Inflammatory macrophage treated with lipopolysaccharide for 4 hours (primary cell): Measurements from ENCODE around the gene PTPRJ.
"Not testable (repeated sequence)": the region's sequence is repeated elsewhere in the genome, so short reads cannot be mapped to it uniquely, and the experiment has no call there.

Source experiments
- DNase-seq: peaks from one replicate; pipeline ENCODE4 v3.0.0-alpha.2; 2020

PTPRJ gene

DNA sequence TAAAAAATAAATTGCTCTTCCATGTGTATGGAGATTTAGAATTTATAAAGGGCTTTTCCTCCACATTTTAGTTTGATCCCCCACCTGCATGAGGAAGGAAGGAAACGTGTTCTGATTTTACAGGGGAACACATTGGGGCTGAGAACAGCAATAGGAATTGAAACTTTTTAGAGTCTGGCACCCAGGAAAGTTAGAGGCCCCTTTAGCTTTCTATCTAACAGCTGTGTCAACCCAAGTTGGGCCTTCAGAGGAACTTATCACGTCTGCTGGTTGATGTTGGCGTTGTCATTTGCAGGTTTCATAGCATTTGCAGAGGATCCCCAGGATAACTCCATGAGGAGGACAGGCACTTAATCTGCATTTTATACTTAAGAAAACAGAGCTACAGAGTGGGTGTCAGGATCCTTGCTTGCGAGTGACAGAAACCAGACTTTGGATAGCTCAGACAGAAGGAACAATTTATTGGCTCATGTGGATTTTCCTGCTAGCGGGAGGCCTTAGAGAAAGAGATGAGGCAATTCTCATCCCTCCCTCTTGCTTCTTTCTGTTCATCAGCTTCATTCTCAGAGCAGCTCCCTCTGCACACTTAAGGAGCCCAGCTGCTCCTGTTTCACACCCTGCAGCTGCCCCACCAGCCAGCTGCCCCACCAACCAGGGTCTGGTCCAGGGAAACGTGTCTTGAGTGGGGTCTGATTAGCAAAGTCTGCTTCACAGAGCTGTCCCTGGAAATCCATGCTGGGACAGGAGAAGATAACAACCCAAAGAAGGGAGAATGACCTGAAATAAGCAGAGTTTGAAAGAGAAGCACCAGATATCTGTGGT, 143.8 kb downstream of the PTPRJ start:
- DNase-seq: no peak

- no peak for DNase-seq
Observed at GRCh38 chr11:48124880-48125279, 144.5 kb downstream of the PTPRJ start.

- no peak for DNase-seq
Observed at GRCh38 chr11:48125866-48126265, 145.5 kb downstream of the PTPRJ start.

- no peak for DNase-seq
Observed at GRCh38 chr11:48127521-48128183, 147.3 kb downstream of the PTPRJ start.

GRCh38 chr11:48129697-48130395, 149.5 kb downstream of the PTPRJ start:
- DNase-seq: no peak

GRCh38 chr11:48134221-48134922, 154.0 kb downstream of the PTPRJ start:
- DNase-seq: no peak

- no peak for DNase-seq
Observed at GRCh38 chr11:48138222-48138621, 157.9 kb downstream of the PTPRJ start.

DNA sequence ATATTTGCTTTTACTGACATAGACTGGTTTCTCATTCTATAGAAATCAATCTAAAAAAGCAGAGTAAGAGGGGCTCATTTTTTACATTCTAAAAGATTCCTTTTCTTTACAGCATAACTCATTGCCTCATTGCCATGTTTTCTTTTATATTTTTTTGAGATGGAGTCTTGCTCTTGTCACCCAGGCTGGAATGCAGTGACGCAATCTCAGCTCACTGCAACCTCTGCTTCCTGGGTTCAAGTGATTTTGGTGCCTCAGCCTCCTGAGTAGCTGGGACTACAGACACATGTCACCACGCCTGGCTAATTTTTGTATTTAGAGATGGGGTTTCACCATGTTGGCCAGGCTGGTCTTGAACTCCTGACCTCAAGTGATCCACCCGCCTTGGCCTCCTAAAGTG, 159.5 kb downstream of the PTPRJ start:
- not testable (repeated sequence) for DNase-seq

GRCh38 chr11:48141475-48142122, 161.2 kb downstream of the PTPRJ start:
- no peak for DNase-seq

GRCh38 chr11:48142889-48143288, 162.5 kb downstream of the PTPRJ start:
- DNase-seq: no peak

DNA sequence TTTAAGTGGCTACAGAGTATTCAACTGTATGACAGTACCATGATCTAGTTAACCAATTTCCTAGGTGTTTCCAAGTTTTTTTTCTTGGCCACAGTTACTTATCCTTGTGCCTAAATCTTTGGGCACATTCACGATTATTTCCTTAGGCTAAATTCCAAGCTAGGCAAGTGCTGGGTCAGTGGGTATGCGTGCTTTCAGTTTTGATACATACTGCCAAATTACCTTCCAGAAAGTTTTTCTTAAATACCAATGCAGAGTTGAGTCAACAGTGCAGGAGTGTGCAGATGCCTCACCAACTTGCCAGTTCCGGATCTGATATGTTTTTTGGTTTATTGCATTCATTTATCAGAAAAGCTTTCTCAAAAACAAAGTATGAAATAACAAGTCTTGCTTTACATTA, 168.4 kb downstream of the PTPRJ start:
- DNase-seq: no peak

DNA sequence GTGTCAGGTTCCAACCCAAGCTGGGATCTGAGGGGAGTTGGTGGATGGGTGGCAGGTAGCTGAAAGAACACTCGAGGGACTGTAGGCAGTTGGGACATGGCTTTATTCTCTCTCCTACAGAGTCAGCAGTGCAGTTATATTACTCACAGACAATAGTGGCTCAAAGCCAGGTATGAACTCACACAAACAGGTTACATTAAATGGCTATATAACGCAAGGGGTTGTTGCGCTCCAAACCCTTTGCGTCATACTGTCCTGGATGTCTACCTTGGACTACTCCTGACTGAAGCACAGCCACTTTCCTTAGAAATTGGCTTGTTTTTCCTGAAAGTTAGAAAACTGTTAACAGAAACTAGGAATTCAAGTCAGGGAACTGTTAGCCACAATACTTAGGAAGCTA, 169.9 kb downstream of the PTPRJ start:
- no peak for DNase-seq

- DNase-seq: peak; percentile 40
Observed at GRCh38 chr11:48154151-48154550, 173.8 kb downstream of the PTPRJ start.

DNA sequence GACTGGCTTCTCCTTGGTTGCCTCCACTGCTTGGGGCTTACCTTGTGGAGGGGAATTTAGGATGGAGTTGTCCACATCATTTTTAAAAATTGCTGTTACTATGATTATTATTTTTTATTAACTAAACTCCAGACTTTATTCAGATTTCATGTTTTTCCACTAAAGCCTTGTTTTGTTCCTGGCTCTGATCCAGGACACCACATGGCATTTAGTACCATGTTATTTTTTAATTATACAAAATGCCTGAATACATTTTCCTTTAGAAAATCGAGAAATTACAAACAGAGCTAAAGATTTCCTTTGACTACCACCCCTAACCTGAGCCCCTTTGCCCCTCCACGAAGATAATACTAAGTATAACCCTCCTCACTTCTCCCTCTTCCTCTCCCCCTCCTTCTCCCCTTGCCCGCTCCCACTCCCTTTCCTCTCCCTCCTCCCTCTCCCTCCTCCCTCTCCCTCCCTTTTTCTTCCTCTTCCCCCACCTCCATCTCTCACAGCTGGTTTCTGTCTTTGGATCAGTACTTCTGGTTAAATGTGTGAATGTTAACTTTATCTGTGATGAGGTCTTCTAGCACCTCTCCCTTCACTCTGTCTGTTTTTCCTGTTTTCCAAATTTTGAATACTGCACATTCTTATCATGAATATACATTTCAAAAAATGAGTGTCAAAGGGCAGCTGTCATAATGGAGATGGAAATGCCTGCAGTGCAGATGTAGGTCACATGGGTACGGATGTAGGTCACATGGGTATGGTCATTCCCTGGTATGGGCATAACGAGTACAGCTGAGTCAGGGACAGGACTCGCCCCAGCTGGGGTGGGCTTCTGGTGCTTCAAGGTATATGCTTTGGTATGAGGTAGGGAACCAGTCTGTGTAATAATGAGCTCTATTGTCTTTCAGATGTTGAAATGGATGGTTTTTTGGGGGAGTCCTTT, 181.9 kb downstream of the PTPRJ start:
- DNase-seq: no peak

DNA sequence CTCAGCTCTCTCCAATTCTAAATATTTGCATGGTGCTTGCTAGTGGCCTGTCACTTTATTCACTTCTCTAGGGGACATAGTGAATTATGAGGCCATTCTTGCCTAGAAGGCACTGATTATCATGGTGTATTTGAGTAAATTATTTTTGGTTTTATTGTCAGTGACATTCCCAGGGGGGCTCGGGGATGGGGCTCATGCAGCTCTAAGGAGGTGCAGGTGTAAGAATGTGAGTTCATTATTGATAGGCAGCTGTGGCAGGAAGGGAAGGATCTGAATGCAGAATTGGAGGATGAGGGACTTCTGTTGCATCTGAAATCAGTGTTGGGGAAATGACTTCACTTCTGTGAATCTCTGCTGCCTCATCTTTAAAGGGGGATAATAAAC, 182.5 kb downstream of the PTPRJ start:
- no peak for DNase-seq

GRCh38 chr11:48163360-48164100, 183.2 kb downstream of the PTPRJ start:
- DNase-seq: no peak

DNA sequence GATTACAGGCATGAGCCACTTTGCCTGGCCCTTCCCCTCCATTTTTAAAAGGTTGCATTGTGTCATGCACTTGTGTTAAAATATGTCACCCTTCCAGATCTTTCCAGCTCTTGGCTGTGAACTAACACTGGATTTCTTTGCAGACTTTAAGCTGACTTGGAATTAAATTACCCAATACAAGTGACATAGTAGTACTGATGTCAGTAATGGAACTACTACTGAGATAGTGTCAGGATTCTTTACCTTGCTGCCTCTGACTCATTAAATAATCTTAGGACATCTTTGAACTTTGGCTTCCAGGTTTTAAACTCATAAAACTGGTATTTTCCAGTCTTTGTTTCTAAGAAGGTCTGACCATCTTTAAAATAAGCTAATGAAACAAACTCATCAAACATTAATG, 184.5 kb downstream of the PTPRJ start:
- DNase-seq: no peak

DNA sequence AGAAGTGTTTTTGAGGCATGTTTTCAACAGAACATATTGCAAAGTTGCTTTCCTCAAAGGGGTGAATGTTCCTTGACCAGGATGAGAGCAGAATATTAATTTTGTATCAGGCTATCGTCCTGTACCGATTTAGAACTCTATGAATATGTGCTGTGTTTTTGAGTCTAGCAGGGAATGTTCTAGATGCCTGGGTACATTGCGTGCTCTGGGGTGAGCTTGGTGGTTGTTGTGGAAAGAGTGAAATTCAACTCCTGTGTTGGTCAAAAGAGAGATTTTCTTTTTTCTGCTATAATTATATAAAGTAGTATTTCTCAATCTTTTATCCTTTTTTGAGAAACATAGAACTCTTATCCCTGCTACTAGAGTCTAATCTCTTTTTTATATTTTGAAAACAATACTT, 185.1 kb downstream of the PTPRJ start:
- DNase-seq: no peak

DNA sequence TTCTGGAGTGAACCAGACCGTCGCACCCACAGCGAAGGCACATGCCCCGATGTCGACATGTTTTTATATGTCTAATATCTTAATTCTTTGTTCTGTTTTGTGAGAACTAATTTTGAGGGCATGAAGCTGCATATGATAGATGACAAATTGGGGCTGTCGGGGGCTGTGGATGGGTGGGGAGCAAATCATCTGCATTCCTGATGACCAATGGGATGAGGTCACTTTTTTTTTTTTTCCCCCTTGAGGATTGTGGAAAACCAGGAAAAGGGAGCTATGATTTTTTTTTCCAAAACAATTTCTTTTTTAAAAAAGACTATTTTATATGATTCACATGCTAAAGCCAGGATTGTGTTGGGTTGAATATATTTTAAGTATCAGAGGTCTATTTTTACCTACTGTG, 187.0 kb downstream of the PTPRJ start:
- no peak for DNase-seq

DNA sequence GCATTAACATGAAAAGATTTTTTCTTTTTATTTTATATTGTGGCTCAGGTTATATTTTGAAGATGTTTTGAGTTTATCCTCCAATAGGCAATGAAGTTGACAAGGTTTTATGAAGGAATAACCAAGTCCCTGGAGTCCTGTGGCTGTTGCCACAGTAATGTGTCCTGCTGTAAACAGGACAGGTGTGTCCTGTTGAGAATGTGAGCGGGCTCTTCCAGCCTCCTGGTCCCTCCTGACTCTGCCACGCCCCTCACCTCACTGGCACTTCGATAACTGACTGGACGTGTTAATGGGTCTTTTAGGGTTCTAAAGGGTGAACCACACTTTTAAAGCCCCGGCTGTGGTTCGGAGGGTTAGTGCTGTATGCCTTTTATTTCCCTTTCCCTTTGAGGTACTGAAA, 188.5 kb downstream of the PTPRJ start:
- no peak for DNase-seq

DNA sequence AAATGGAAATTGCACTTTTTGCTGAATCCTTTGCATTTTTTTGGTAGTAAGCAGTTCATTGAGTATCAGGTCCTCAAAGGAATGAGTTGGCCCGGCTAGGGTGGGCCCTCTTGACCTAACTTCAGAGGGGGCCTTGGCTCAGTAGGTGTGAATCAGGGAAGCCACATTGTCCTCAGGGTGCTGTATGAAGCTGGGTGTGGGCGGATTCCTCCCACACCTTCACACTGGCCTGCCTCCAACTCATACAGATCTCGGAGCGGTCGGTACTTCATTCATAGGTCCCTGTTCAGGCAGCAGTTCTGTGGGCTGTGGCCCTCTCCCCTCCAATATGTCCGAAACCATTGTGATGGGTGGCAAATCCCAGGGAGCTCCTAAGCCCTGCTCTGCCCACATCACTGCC, 188.9 kb downstream of the PTPRJ start:
- DNase-seq: no peak
